Measurements from ENCODE around the gene GLP2R.

DNA sequence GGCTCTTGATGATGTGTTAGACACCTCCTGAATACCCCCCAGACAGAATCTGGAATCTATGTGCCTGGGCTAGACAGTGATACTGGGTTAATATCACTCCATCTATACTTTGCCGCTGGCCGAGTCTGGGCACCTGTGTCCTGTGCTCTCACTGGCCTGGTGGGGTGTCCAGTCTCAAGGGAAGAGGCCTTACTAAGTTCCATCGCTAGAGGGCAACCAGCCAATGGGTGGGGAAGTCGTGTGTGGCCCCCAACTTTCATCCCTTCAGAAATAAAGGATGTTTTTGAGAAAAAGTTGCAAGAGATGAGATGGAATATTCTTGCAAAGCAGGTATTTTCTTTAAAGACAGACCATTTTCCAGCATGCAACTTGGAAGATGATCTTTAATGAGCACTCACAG lies 1.6 kb upstream of the GLP2R start:
- TF ChIP-seq, protein P1, sequence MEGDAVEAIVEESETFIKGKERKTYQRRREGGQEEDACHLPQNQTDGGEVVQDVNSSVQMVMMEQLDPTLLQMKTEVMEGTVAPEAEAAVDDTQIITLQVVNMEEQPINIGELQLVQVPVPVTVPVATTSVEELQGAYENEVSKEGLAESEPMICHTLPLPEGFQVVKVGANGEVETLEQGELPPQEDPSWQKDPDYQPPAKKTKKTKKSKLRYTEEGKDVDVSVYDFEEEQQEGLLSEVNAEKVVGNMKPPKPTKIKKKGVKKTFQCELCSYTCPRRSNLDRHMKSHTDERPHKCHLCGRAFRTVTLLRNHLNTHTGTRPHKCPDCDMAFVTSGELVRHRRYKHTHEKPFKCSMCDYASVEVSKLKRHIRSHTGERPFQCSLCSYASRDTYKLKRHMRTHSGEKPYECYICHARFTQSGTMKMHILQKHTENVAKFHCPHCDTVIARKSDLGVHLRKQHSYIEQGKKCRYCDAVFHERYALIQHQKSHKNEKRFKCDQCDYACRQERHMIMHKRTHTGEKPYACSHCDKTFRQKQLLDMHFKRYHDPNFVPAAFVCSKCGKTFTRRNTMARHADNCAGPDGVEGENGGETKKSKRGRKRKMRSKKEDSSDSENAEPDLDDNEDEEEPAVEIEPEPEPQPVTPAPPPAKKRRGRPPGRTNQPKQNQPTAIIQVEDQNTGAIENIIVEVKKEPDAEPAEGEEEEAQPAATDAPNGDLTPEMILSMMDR (IDR thresholded peaks at IDR 0.05; ENCODE audit: insufficient read depth, low read length, poor library complexity, severe bottlenecking): no peak
- no peak for TF ChIP-seq EZH2phosphoT487 (conservative IDR thresholded peaks at IDR 0.05; ENCODE audit: low read length)
